Adrenal gland (tissue), 5 donors: ENCODE measurements around the gene ZBTB38.

Source experiments
- CTCF ChIP-seq, 6 experiments: fragments of 450-650 bp in 4 of 6; fragments of 200-600 bp in 2 of 6; sonication (generic) in 1 of 6; IDR thresholded peaks; 1 replicate in 5 of 6; 2 replicates in 1 of 6; pipeline versions ENCODE4 v1.5.1 to v1.8.0; 2016 to 2021; ENCODE audit warnings: antibody characterized with exemption in 6 of 6, mild to moderate bottlenecking in 2 of 6, moderate library complexity in 1 of 6
- POLR2A ChIP-seq, 2 donors: fragments of 450-650 bp; IDR thresholded peaks; one replicate each; pipeline ENCODE4 v1.6.1; 2017; ENCODE audit warnings: antibody characterized with exemption in 2 of 2, mild to moderate bottlenecking in 2 of 2, moderate library complexity in 1 of 2
- donor health status: DM: no; HTN: no; CAD: no.

- TF ChIP-seq POLR2A (IDR thresholded peaks at IDR 0.05) (no peak), CTCF (IDR thresholded peaks at IDR 0.05) (no peak)
Measured at GRCh38 chr3:141349711-141350110, 18.6 kb upstream of the ZBTB38 start.
